HUES48 (cell line): ENCODE data around the gene ANKZF1.

Source experiments
- H3K27ac ChIP-seq: one replicate; pipeline ENCODE4 v1.7.0; 2013; ENCODE audit warnings: low read depth, low read length, inconsistent platforms
- H3K27me3 ChIP-seq: 2 replicates; pipeline ENCODE4 v1.6.1; 2013; ENCODE audit warnings: mild to moderate bottlenecking, low read length; ENCODE audit not compliant: control insufficient read depth, insufficient read depth
- H3K36me3 ChIP-seq: 2 replicates; pipeline ENCODE4 v1.6.1; 2013; ENCODE audit warnings: low read length; ENCODE audit not compliant: control insufficient read depth, insufficient read depth
- H3K4me1 ChIP-seq: 2 replicates; pipeline ENCODE4 v1.6.1; 2013; ENCODE audit warnings: mild to moderate bottlenecking, low read length; ENCODE audit not compliant: control insufficient read depth, insufficient read depth
- H3K4me3 ChIP-seq: 2 replicates; pipeline ENCODE4 v1.5.1; 2013; ENCODE audit warnings: mild to moderate bottlenecking, low read depth, low read length
- H3K9ac ChIP-seq: 2 replicates; pipeline ENCODE4 v1.6.1; 2013; ENCODE audit warnings: mild to moderate bottlenecking, low read depth, low read length, moderate library complexity
- H3K9me3 ChIP-seq: 2 replicates; pipeline ENCODE4 v1.6.1; 2013; ENCODE audit warnings: low read length; ENCODE audit not compliant: control insufficient read depth, insufficient read depth

ANKZF1 gene

DNA sequence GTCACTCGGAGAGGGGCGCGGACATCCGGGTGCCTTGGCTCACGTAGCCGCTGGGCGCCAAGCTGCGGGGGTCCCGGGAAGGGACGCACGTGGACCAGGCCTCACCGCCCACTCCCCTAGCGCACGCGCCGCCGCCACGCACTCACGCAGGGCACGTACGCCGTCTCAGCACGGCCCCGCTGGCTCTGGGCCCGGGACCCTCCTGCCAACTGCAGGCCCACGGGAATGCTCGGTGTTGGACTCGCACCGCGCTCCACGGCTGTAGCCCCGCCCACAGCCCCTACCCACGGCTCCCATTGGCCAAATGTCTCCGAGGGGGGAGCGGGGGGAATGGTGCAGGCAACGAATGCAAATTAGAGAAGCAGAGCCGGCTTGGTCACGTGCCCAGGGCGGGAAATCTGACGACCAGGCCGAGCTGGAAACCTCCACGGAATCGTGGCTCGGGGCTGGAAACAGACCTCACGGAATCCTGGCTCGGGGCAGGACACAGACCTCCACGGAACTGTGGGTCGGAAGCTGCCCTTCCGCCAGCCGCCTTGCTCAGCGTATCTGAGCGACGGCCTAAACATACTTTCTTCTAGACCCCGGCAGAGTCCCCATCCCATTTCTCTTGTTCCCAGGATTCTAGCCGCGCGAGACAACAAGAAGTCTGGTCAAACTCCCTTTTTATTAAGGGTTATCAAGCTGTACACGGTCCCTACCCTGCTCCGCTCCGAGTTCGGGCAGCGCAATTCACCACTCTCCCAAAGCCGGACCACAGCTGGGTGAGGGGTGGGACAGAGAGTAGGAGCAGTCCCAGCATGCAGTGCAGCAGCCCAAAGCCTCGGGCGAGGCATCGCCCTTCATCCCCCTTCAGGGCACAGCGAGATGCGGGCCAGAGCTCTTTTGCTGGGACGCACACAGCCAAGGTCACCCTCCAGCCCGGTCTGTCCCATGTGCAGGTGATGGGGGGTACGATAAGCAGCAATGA, 10.6 kb upstream of the ANKZF1 start, which contains the start of gene ABCB6:
Gene ABCB6 (minus strand): TSS at position 227 of the 970 bp plus-strand sequence. CDS start 285 bp downstream, outside the sequence.
- Histone ChIP-seq H3K9me3 (no peaks in the 10 kb centered on the region), H3K36me3 (peaks cover 53% of the 10 kb centered on the region), H3K27me3 (no peaks in the 10 kb centered on the region), H3K4me3 (peak within 1 kb of the TSS; percentile 74), H3K27ac (peak within 1 kb of the TSS; percentile 74), H3K9ac (peak within 1 kb of the TSS; percentile 83), H3K4me1 (peaks cover 4% of the 10 kb centered on the region; the same call in 1 of the 2 replicates)

DNA sequence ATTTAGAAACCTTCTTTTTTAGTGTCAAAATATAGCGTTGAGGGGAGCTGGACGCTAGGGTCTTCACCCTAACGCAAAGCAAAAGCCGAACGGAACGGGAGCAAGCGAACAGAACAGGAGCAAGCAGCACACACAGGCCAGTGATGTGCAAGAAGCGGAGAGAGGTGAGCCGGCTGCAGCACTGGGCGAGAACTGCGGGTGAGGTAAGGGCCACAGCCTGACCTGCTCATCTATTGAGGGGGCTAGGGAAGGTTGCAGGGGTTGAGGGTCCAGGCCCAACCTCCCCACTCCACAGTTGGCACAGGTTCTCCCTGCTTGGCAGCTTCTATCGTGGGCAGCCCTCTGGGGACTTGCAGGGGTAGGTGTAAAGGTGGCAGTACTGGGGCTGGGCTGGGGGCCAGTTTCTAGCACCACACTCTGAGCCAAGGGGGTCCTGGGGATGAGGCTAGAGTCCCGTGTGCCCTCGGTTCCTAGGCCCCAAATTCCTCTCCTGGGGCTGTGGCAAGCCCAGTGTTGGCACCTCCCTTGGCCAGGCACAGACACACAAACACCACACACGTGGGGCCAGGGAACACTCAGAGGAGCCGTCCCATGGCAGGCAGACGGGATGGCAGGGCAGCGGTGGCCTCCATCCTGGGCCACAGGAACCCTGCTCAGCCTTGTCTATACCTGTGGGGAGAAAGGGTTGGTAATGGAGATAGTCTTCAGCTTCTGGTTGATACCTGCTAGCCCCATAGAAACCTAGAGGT, 9.6 kb upstream of the ANKZF1 start:
- Histone ChIP-seq H3K4me1 (peaks cover 4% of the 10 kb centered on the region; the same call in 1 of the 2 replicates), H3K36me3 (peaks cover 53% of the 10 kb centered on the region), H3K9me3 (no peaks in the 10 kb centered on the region), H3K27me3 (no peaks in the 10 kb centered on the region), H3K4me3 (no peak overlapping the region), H3K9ac (no peak overlapping the region), H3K27ac (no peak overlapping the region)

DNA sequence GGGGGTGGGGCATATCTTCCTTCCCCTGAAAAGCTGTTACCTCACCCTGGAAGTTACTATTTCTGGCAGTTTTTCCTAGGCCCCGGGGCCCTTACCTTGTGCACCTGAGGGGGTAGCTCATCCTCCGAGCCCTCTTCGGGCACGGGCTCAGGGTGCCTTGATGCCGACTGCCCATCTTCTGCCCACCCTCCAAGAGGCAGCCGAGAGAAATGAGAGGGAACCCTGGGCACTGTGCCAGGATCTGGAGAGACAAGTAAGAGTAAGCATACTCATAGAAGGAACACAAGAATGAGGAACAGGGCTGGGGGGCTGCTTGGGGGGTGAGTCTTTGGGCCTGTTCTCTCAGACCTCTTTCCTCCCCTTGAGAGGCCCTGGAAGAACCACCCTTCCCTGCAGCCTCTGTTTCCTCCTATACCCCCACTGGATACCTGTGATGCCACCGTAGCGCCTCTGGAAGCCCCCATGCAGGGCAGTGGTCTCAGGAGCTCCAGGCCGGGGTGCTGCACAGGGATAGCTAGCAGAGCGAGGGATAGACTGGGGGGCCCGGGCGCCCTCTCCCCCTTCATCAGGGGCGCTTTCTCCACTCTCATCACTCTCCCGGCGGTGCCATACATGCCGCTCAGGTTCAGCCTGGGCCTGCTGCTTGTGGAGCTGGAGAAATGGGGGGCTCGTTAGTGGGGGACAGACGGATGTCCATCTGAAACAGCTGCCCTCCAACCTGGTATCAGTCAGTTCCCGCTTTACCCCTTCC, 8.8 kb upstream of the ANKZF1 start:
- H3K4me1 ChIP-seq, result peaks cover 4% of the 10 kb centered on the region; the same call in 1 of the 2 replicates
- H3K27ac ChIP-seq, result no peak overlapping the region
- H3K9ac ChIP-seq, result no peak overlapping the region
- no peak overlapping the region for H3K4me3 ChIP-seq
- peaks cover 58% of the 10 kb centered on the region for H3K36me3 ChIP-seq
- H3K9me3 ChIP-seq, result no peaks in the 10 kb centered on the region
- no peaks in the 10 kb centered on the region for H3K27me3 ChIP-seq

DNA sequence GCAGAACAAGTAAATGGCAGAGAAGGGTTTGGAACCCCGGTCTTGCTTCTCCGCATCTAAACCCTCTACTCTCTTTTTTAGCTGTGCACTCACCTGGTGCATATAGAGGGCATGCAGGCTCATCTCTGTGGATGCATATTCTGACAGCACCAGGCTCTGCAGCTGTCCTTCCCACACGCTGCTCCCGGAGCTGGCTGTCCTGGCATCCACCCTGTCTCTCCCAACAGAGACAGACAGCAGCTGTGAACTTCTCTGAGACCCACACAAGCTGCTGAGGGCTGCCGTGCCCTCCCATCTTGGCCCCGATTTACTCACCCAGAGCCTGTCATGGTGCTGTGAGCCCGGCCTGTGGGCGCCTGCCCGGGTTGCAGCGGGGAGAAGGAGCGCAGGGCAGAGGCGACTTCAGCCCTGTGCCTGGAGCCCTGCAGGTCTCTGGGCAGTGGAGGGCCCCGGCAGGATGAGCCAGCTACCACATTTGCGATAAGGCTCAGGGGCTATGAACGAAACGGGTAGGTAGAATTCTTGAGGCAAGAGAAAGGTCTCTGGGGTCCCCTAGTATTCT, 7.6 kb upstream of the ANKZF1 start:
- Histone ChIP-seq H3K9me3 (no peaks in the 10 kb centered on the region), H3K27ac (no peak overlapping the region), H3K36me3 (peaks cover 61% of the 10 kb centered on the region), H3K4me1 (peaks cover 4% of the 10 kb centered on the region; the same call in 1 of the 2 replicates), H3K27me3 (no peaks in the 10 kb centered on the region), H3K4me3 (no peak overlapping the region), H3K9ac (no peak overlapping the region)

- peaks cover 61% of the 10 kb centered on the region for H3K36me3 ChIP-seq
- no peaks in the 10 kb centered on the region for H3K27me3 ChIP-seq
- no peak overlapping the region for H3K9ac ChIP-seq
- H3K27ac ChIP-seq, result no peak overlapping the region
- H3K4me3 ChIP-seq, result no peak overlapping the region
- no peaks in the 10 kb centered on the region for H3K9me3 ChIP-seq
- peaks cover 8% of the 10 kb centered on the region for H3K4me1 ChIP-seq
Measured at GRCh38 chr2:219223831-219224610, 5.6 kb upstream of the ANKZF1 start.

DNA sequence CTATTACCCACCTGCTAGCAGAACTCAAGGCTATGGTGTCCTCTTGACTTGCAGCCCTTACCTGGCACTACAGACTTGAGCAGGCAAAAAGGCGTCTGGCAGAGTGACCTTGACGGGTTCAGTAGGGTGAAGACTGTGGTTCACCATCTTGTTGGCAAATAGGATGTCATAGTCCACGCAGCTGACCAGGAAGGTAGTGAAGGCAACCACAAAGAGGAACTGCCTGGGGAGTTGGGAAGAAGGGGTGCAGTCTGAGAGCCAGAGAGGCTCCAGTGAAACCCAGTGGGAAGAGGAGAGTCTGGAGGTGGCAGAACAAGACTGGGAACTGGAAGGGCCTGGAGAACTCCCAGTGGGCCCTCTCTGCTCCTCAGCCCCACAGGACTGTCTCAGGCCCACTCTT, 4.3 kb upstream of the ANKZF1 start:
- H3K4me3 ChIP-seq, result no peak overlapping the region
- no peak overlapping the region for H3K27ac ChIP-seq
- H3K4me1 ChIP-seq, result peaks cover 5% of the 10 kb centered on the region; the same call in 1 of the 2 replicates
- no peak overlapping the region for H3K9ac ChIP-seq
- H3K9me3 ChIP-seq, result no peaks in the 10 kb centered on the region
- no peaks in the 10 kb centered on the region for H3K27me3 ChIP-seq
- H3K36me3 ChIP-seq, result peaks cover 58% of the 10 kb centered on the region

DNA sequence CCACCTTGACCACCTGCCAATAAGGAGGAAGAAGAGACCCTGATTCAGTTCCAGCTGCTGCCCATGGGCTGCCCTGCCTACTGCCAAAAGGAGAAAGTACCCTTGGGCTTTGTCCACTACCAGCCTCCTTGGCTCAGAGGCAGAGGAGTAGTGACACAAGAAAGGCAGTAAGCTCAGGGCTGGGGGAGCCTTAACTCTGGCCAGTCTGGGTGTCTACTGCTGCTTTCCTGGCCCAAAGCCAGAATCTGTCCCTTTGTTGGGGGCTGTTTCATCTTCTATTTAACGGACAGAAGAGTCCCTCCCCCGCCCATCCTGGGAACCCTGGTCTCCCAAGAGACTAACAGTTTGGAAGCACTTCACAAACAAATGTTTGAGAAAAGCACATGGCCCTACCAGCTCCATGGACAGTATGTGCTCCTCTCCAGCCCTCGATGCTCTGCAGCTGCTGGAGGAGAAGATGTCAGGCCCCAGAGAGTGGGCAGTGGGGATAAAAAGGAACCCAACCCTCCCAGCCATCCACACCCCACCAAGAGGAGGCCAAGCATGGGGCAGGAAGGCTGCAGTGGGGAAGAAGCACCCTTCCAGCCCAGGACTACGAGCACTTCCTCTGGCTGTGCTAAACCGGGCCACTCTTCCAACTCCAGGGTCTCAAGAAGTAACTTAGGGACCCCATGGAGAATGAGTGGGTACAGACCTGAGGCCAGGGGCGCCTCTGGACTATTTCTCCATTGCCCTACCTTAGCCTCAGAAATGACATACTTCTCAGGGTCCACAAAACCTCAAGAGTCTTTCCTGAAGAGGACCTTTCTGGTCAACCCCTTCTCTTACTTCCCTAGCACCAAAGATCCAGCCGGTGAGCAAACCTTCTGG, 1.3 kb upstream of the ANKZF1 start:
- H3K9me3 ChIP-seq, result no peaks in the 10 kb centered on the region
- peaks cover 51% of the 10 kb centered on the region for H3K36me3 ChIP-seq
- H3K4me3 ChIP-seq, result peak overlapping the region; percentile 86
- no peak overlapping the region; the same call in 1 of the 2 replicates for H3K9ac ChIP-seq
- H3K27me3 ChIP-seq, result no peaks in the 10 kb centered on the region
- H3K27ac ChIP-seq, result no peak overlapping the region
- H3K4me1 ChIP-seq, result peaks cover 5% of the 10 kb centered on the region; the same call in 1 of the 2 replicates

DNA sequence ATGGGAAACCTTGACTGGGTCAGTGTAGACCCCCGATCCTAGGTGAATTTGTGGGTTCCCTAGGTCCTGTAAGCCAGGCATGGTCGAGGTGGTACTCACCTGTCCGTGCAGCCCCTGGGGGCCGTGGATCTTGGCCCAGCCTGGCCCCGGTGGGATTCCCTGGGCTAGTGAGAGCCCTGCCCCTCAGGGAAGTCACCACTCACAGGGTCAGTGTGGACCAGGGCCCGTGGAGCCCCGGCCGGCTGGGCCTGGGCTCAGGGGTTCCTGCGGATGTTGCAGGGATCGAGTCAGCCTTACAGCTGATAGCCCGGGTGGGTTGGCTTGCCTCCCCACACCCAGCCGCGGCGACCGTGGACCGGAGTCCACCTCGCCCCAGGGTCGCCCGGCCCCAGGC, 698 bp upstream of the ANKZF1 start:
- Histone ChIP-seq H3K27me3 (no peaks in the 10 kb centered on the region), H3K27ac (peak overlapping the region; percentile 88), H3K4me3 (peak overlapping the region; percentile 86), H3K9ac (peak overlapping the region; percentile 55), H3K4me1 (peaks cover 5% of the 10 kb centered on the region; the same call in 1 of the 2 replicates), H3K36me3 (peaks cover 51% of the 10 kb centered on the region), H3K9me3 (no peaks in the 10 kb centered on the region)

DNA sequence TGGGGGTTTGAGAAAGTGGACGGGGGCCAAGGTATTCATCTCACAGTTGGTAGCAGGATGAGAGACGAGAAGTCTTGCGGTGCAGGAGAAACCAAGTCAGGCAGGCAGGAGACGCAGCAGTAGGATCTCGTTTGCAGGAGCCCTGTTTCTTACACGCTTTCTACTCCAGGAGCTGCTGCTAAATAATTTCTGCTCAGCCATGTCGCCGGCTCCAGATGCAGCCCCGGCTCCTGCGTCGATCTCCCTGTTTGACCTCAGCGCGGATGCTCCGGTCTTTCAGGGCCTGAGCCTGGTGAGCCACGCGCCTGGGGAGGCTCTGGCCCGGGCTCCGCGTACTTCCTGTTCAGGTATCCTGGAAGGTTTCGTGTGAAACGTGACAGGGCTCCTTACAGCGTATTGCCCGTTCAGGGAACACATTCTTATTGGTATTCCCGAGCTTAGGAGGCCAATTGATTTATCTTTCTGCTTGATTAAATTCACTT, 494 bp downstream of the ANKZF1 start:
- H3K27ac ChIP-seq, result peak overlapping the region; percentile 88
- H3K9me3 ChIP-seq, result no peaks in the 10 kb centered on the region
- H3K4me3 ChIP-seq, result peak overlapping the region; percentile 86
- H3K27me3 ChIP-seq, result no peaks in the 10 kb centered on the region
- peaks cover 51% of the 10 kb centered on the region for H3K36me3 ChIP-seq
- peaks cover 5% of the 10 kb centered on the region; the same call in 1 of the 2 replicates for H3K4me1 ChIP-seq
- peak overlapping the region; percentile 77 for H3K9ac ChIP-seq
